Stomach smooth muscle (tissue), 2 donors: ENCODE measurements around the gene PPP1R8.
"Not testable (repeated sequence)": the region's sequence is repeated elsewhere in the genome, so short reads cannot be mapped to it uniquely, and the experiment has no call there.

Source experiments
- H3K27ac ChIP-seq: one replicate; pipeline ENCODE4 v1.7.0; 2013; ENCODE audit warnings: mild to moderate bottlenecking, low read length, inconsistent platforms
- H3K27me3 ChIP-seq, 2 donors: one replicate each; pipeline ENCODE4 v1.7.0; 2013; ENCODE audit warnings: low read length in 2 of 2; ENCODE audit not compliant: insufficient read depth in 2 of 2, control insufficient read depth in 1 of 2
- H3K36me3 ChIP-seq, 2 donors: one replicate each; pipeline ENCODE4 v1.7.0; 2013; ENCODE audit warnings: low read length in 2 of 2; ENCODE audit not compliant: control insufficient read depth in 2 of 2, insufficient read depth in 2 of 2
- H3K4me1 ChIP-seq: one replicate; pipeline ENCODE4 v1.7.0; 2013; ENCODE audit warnings: low read length; ENCODE audit not compliant: control insufficient read depth, insufficient read depth
- H3K4me3 ChIP-seq, 2 donors: one replicate each; pipeline ENCODE4 v1.7.0; 2013; ENCODE audit warnings: low read length in 2 of 2
- H3K9ac ChIP-seq, 2 donors: one replicate each; pipeline ENCODE4 v1.7.0; 2013; ENCODE audit warnings: low read length in 2 of 2, mild to moderate bottlenecking in 1 of 2
- H3K9me3 ChIP-seq, 2 donors: one replicate each; pipeline ENCODE4 v1.7.0; 2013; ENCODE audit warnings: low read length in 2 of 2; ENCODE audit not compliant: control insufficient read depth in 2 of 2
- donor health status: healthy.
- donor health status: Pancreatic carcinoma.

PPP1R8 gene

DNA sequence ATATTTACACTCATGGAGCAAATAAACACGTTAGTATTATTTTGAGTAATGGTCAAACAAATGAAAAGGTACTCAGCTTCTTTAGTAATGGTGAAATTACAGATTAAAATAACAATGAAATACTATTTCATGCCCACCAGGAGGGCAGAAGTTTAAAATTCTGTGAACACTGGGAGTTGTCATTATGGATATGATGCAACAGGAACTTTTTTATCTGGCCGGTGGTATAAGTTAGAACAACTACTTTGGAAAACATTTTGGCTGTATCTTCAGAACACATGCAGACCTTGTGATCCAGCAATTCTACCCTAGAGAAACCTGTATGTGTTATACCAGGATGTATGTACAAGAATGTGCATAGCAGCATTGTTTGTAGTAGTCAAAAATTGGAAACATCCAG lies 23.2 kb upstream of the PPP1R8 start:
- Histone ChIP-seq H3K27me3 (no peaks in the 10 kb centered on the region), H3K36me3 (peaks cover 10 to 16% of the 10 kb centered on the region in 2 donors), H3K4me3 (no peak overlapping the region), H3K4me1 (no peaks in the 10 kb centered on the region), H3K9me3 (no peaks in the 10 kb centered on the region), H3K27ac (no peak overlapping the region), H3K9ac (no peak overlapping the region)

DNA sequence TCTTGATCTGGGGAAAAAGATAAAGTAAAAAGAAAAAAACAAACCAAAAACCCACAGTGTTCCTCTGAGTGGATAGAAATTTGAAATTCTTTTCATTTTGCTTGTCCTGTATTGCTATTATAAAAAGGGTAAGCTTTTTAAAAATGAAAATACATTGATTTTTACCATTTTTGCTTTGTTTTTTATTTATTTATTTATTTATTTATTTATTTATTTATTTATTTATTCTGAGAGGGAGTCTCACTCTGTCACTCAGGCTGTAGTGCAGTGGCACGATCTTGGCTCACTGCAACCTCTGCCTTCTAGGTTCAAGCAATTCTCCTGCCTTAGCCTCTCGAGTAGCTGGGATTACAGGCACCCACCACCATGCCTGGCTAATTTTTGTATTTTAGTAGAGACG lies 22.5 kb upstream of the PPP1R8 start:
- not testable (repeated sequence) for H3K27ac ChIP-seq, H3K9me3 ChIP-seq, H3K27me3 ChIP-seq, H3K9ac ChIP-seq, H3K4me1 ChIP-seq, H3K4me3 ChIP-seq
- peaks cover 14 to 19% of the 10 kb centered on the region in 2 donors for H3K36me3 ChIP-seq

GRCh38 chr1:27809883-27810282 lies 20.7 kb upstream of the PPP1R8 start:
- no peaks in the 10 kb centered on the region for H3K9me3 ChIP-seq
- no peak overlapping the region for H3K9ac ChIP-seq
- no peaks in the 10 kb centered on the region for H3K4me1 ChIP-seq
- H3K27me3 ChIP-seq: no peaks in the 10 kb centered on the region
- no peak overlapping the region for H3K27ac ChIP-seq
- H3K4me3 ChIP-seq: no peak overlapping the region
- peaks cover 16 to 20% of the 10 kb centered on the region in 2 donors for H3K36me3 ChIP-seq

DNA sequence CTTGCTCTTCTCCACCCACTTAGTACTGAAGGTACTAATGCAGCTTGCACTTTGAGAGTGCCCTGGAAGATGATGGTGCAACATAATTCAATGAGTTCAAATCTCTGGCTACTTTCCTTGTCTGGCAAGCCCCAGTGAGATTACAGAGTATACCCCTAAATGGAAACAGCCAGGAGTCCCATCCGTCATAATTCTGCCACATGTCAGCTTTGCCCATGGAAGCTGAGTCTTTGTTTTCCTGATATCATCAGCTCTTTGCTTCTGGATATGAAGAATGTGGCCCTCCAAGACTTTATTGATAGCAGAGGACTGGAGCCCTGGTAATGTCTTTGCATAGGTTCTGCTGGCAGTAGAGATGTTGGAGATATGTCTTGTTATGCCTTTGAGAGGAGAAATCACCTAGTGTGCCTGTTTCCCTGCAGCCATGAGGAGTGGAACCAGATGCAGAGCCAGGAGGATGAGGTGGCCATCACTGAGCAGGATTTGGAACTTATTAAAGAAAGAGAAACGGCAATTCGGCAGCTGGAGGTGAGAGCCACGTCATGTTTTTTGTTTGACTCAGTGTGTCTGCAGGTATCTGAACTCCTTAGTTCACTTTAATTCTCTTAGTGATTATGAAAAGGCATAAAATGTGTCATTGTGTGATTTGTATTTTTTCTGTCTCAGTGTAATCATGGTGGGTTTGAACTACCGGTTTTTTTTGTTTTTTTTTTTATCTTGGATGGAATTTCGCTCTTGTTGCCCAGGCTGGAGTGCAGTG lies 18.7 kb upstream of the PPP1R8 start:
- no peaks in the 10 kb centered on the region for H3K9me3 ChIP-seq
- H3K4me1 ChIP-seq: no peaks in the 10 kb centered on the region
- H3K9ac ChIP-seq: no peak overlapping the region
- peaks cover 15 to 27% of the 10 kb centered on the region in 2 donors for H3K36me3 ChIP-seq
- H3K4me3 ChIP-seq: no peak overlapping the region
- no peak overlapping the region for H3K27ac ChIP-seq
- H3K27me3 ChIP-seq: no peaks in the 10 kb centered on the region

- no peaks in the 10 kb centered on the region for H3K4me1 ChIP-seq
- peaks cover 31 to 48% of the 10 kb centered on the region in 2 donors for H3K36me3 ChIP-seq
- H3K9ac ChIP-seq: no peak overlapping the region
- no peak overlapping the region for H3K4me3 ChIP-seq
- H3K9me3 ChIP-seq: no peaks in the 10 kb centered on the region
- no peak overlapping the region for H3K27ac ChIP-seq
- H3K27me3 ChIP-seq: no peaks in the 10 kb centered on the region
Measured at GRCh38 chr1:27816921-27817630, 13.5 kb upstream of the PPP1R8 start.

GRCh38 chr1:27821761-27822315 lies 8.7 kb upstream of the PPP1R8 start:
- Histone ChIP-seq H3K36me3 (peaks cover 26 to 29% of the 10 kb centered on the region in 2 donors), H3K4me3 (no peak overlapping the region), H3K9me3 (no peaks in the 10 kb centered on the region), H3K27me3 (no peaks in the 10 kb centered on the region), H3K27ac (no peak overlapping the region), H3K4me1 (no peaks in the 10 kb centered on the region), H3K9ac (no peak overlapping the region)

- Histone ChIP-seq H3K9me3 (no peaks in the 10 kb centered on the region), H3K27me3 (no peaks in the 10 kb centered on the region), H3K27ac (no peak overlapping the region), H3K4me1 (no peaks in the 10 kb centered on the region), H3K4me3 (no peak overlapping the region), H3K36me3 (peaks cover 18 to 20% of the 10 kb centered on the region in 2 donors), H3K9ac (no peak overlapping the region)
Measured at GRCh38 chr1:27823784-27824183, 6.8 kb upstream of the PPP1R8 start.

DNA sequence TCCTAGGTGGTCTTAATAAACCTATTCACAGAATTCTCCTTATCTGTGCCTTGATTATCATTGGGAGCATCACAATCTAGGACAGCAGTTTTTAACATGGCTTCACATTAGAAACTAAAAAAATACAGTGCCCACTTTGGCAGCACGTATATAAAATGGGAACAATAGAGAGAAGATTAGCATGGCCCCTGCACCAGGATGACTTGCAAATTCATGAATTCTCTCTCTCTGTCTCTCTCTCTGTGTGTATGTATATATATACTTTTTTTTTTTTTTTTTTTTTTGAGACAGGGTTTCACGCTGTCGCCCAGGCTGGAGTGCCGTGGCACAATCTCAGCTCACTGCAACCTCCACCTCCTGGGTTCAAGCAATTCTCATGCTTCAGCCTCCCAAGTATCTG lies 6.2 kb upstream of the PPP1R8 start:
- no peaks in the 10 kb centered on the region for H3K4me1 ChIP-seq
- no peak overlapping the region for H3K27ac ChIP-seq
- H3K27me3 ChIP-seq: no peaks in the 10 kb centered on the region
- no peak overlapping the region for H3K4me3 ChIP-seq
- no peak overlapping the region for H3K9ac ChIP-seq
- peaks cover 12 to 15% of the 10 kb centered on the region in 2 donors for H3K36me3 ChIP-seq
- no peaks in the 10 kb centered on the region for H3K9me3 ChIP-seq

- not testable (repeated sequence) for H3K27me3 ChIP-seq, H3K36me3 ChIP-seq, H3K9ac ChIP-seq, H3K9me3 ChIP-seq, H3K4me1 ChIP-seq
- Histone ChIP-seq H3K27ac (peak overlapping the region; percentile 81), H3K4me3 (peak overlapping the region in 1 of 2 donors; percentile 97)
Measured at GRCh38 chr1:27829339-27829960, 1.1 kb upstream of the PPP1R8 start.

GRCh38 chr1:27831568-27832410 lies 1.2 kb downstream of the PPP1R8 start:
- Histone ChIP-seq H3K4me3 (peak overlapping the region; percentile 97 to 98), H3K4me1 (peaks cover 10% of the 10 kb centered on the region), H3K9me3 (no peaks in the 10 kb centered on the region), H3K9ac (peak overlapping the region; percentile 93 to 94), H3K27ac (no peak overlapping the region), H3K36me3 (peaks cover 5 to 7% of the 10 kb centered on the region in 2 donors), H3K27me3 (no peaks in the 10 kb centered on the region)
